Measurements from ENCODE around the gene CYP3A7.

- TF ChIP-seq CTCF (IDR thresholded peaks at IDR 0.05), result no peak
- TF ChIP-seq POLR2A (IDR thresholded peaks at IDR 0.05; ENCODE audit: low read length), result no peak
- TF ChIP-seq EP300 (IDR thresholded peaks at IDR 0.05), result no peak
Observed at GRCh38 chr7:99740573-99741440, 5.8 kb upstream of the CYP3A7 start.

Measured in A549 (cell line).